ENCODE results near the gene ZNF513.

The ZNF513 gene

DNA sequence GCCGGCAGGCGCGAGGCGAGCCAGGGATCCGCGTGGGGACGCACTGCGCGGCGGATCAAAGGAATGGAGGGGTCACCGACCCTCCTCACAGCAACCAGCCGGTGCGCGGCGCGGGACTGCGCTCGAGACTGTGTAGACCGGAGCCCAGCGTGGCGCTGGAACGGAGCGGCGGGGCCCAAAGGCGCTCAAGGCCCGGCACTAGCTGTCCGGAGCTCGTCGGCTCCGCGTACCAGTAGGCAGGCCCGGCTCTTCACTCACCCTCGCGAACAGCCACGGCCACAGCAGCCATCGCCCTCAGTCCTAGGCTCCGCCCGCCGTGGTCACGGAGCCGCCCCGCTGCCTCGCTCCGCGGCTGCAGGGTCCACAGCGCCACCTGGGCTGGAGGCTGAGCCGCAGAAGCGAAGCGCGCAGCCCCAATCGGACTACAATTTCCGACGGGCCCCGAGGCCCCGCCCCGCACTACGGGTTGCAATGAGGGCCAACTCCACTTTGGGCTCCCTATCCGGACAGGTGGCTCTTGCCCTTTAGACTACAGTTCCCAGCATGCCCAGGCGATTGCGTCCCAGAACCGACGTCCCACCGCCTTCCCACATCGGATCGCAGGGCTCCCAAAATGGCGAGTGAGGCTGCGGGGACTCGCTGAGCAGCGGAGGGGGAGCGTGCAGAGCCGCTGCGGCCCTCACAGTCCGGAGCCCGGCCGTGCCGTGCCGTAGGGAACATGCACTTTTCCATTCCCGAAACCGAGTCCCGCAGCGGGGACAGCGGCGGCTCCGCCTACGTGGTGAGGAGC is 10.3 kb downstream of the ZNF513 start, which contains the start of the genes EIF2B4 and SNX17:
EIF2B4 (minus strand) TSS at position 313 of the 790 bp plus-strand sequence; CDS start at position 289, 24 bp downstream.
SNX17 (plus strand) TSS at position 591 of the 790 bp plus-strand sequence; CDS start at position 719, 128 bp downstream.
- peak; percentile 54 for TF ChIP-seq CTCF (conservative IDR thresholded peaks at IDR 0.05; ENCODE audit: control insufficient read depth, insufficient read depth, low read depth, low read length)
- peak; percentile 99 for DNase-seq (ENCODE audit: low read depth)
- peak within 1 kb of the TSS; percentile 93 for H3K4me3 ChIP-seq (ENCODE audit: control insufficient read depth, low read depth, low read length)

- peak; percentile 59 for DNase-seq (ENCODE audit: low read depth)
- no peak for TF ChIP-seq CTCF (conservative IDR thresholded peaks at IDR 0.05; ENCODE audit: control insufficient read depth, insufficient read depth, low read depth, low read length)
- H3K4me3 ChIP-seq (ENCODE audit: control insufficient read depth, low read depth, low read length) = peak overlapping the region; percentile 93
Observed at GRCh38 chr2:27369471-27370025, 11.0 kb downstream of the ZNF513 start.

- no peak for DNase-seq (ENCODE audit: low read depth)
- TF ChIP-seq CTCF (conservative IDR thresholded peaks at IDR 0.05; ENCODE audit: control insufficient read depth, insufficient read depth, low read depth, low read length) = no peak
- no peak overlapping the region for H3K4me3 ChIP-seq (ENCODE audit: control insufficient read depth, low read depth, low read length)
Observed at GRCh38 chr2:27363933-27364332, 16.6 kb downstream of the ZNF513 start.

- no peak for TF ChIP-seq CTCF (conservative IDR thresholded peaks at IDR 0.05; ENCODE audit: control insufficient read depth, insufficient read depth, low read depth, low read length)
- no peak overlapping the region for H3K4me3 ChIP-seq (ENCODE audit: control insufficient read depth, low read depth, low read length)
- no peak for DNase-seq (ENCODE audit: low read depth)
Observed at GRCh38 chr2:27362678-27363420, 17.7 kb downstream of the ZNF513 start.

- peak within 1 kb of the TSS; percentile 99 for H3K4me3 ChIP-seq (ENCODE audit: control insufficient read depth, low read depth, low read length)
- DNase-seq (ENCODE audit: low read depth) = peak; percentile 98
- no peak for TF ChIP-seq CTCF (conservative IDR thresholded peaks at IDR 0.05; ENCODE audit: control insufficient read depth, insufficient read depth, low read depth, low read length)
Observed at GRCh38 chr2:27356382-27357181, 24.0 kb downstream of the ZNF513 start, which contains the start of gene GTF3C2. GTF3C2 (minus strand) TSS chr2:27356764; CDS start chr2:27343554, 13,210 bp downstream.

GRCh38 chr2:27356056-27356381 is 24.5 kb downstream of the ZNF513 start:
- peak; percentile 63 for DNase-seq (ENCODE audit: low read depth)
- no peak for TF ChIP-seq CTCF (conservative IDR thresholded peaks at IDR 0.05; ENCODE audit: control insufficient read depth, insufficient read depth, low read depth, low read length)
- peak overlapping the region; percentile 99 for H3K4me3 ChIP-seq (ENCODE audit: control insufficient read depth, low read depth, low read length)
